GM12874 (cell line): Measurements from ENCODE around the gene ZNF213.

Experiments
- CTCF ChIP-seq: IDR thresholded peaks from 2 replicates; pipeline ENCODE4 v1.5.1; 2011; ENCODE audit warnings: low read depth, mild to moderate bottlenecking, control low read depth, low read length, moderate library complexity; ENCODE audit not compliant: insufficient read depth

ZNF213 gene

GRCh38 chr16:3145151-3145550, 10.3 kb downstream of the ZNF213 start:
- no peak for TF ChIP-seq CTCF

GRCh38 chr16:3145660-3146059, 10.8 kb downstream of the ZNF213 start:
- TF ChIP-seq CTCF, result no peak

GRCh38 chr16:3147046-3147756, 12.4 kb downstream of the ZNF213 start:
- no peak for TF ChIP-seq CTCF

- TF ChIP-seq CTCF, result no peak
Measured at GRCh38 chr16:3147757-3148104, 12.9 kb downstream of the ZNF213 start.

- TF ChIP-seq CTCF, result no peak
Measured at GRCh38 chr16:3148256-3149192, 13.7 kb downstream of the ZNF213 start.

GRCh38 chr16:3149193-3149530, 14.3 kb downstream of the ZNF213 start:
- TF ChIP-seq CTCF, result no peak

- TF ChIP-seq CTCF, result peak; percentile 75
Measured at GRCh38 chr16:3149630-3150345, 15.0 kb downstream of the ZNF213 start.
